Tibial nerve (tissue), 4 donors: ENCODE data around the gene AMPD1. TPM values are rescaled to one million over a fixed set of nuclear protein-coding genes. Genes with fewer than 3 reads are reported as not detected.

Experiments
- DNase-seq, 2 donors: peaks; one replicate each; pipeline ENCODE4 v3.0.0-alpha.2; 2019; ENCODE audit warnings: low spot score in 2 of 2
- H3K27ac ChIP-seq, 4 donors: fragments of 200-600 bp; sonication (generic) in 3 of 4; one replicate each; pipeline ENCODE4 v1.5.1; 2017 to 2019; ENCODE audit warnings: mild to moderate bottlenecking in 1 of 4
- H3K27me3 ChIP-seq, 2 donors: fragments of 200-600 bp; sonication (generic) in 1 of 2; one replicate each; pipeline versions ENCODE4 v1.5.1 to v1.6.0; 2017 to 2019
- H3K36me3 ChIP-seq, 3 donors: fragments of 200-600 bp; sonication (generic); one replicate each; pipeline ENCODE4 v1.5.1; 2018 to 2019
- H3K4me1 ChIP-seq, 4 donors: fragments of 200-600 bp; sonication (generic) in 3 of 4; one replicate each; pipeline ENCODE4 v1.5.1; 2017 to 2019
- H3K4me3 ChIP-seq, 4 donors: fragments of 200-600 bp; sonication (generic) in 3 of 4; one replicate each; pipeline ENCODE4 v1.5.1; 2017 to 2019; ENCODE audit warnings: mild to moderate bottlenecking in 1 of 4, moderate library complexity in 1 of 4
- H3K9me3 ChIP-seq, 4 donors: fragments of 200-600 bp; sonication (generic) in 3 of 4; one replicate each; pipeline ENCODE4 v1.5.1; 2017 to 2019
- CTCF ChIP-seq, 5 experiments: fragments of 200-600 bp in 3 of 5; fragments of 450-650 bp in 2 of 5; sonication (generic) in 3 of 5; IDR thresholded peaks; one replicate each; pipeline ENCODE4 v1.5.1; 2016 to 2019; ENCODE audit warnings: antibody characterized with exemption in 5 of 5, mild to moderate bottlenecking in 3 of 5, moderate library complexity in 2 of 5
- EP300 ChIP-seq, 2 donors: sonication (generic); formaldehyde crosslinking; IDR thresholded peaks; one replicate each; pipeline ENCODE4 v1.6.1; 2017; ENCODE audit warnings: antibody characterized with exemption in 2 of 2, mild to moderate bottlenecking in 1 of 2
- POLR2A ChIP-seq, 2 donors: fragments of 450-650 bp; IDR thresholded peaks; one replicate each; pipeline ENCODE4 v1.6.1; 2017; ENCODE audit warnings: antibody characterized with exemption in 2 of 2, mild to moderate bottlenecking in 2 of 2, moderate library complexity in 2 of 2
- WGBS, 2 donors: methylation state at CpG; one replicate each; pipeline ENCODE4 v1.1.5; 2018; 5-methylcytosine and 5-hydroxymethylcytosine counted together
- total RNA-seq, 4 donors: library from RNA; depleted of rRNA; stranded (reverse); fragments of >200 nt; gene quantifications; one replicate each; pipeline ENCODE4 v1.1.0, GENCODE V29; 2016

The AMPD1 gene
- total RNA-seq, 4 donors from 2014 or later, result not detected

GRCh38 chr1:114720492-114720891 lies 25.1 kb upstream of the AMPD1 start:
- 90 to 94% methylated on average over 4 of the region's 4 CpGs for WGBS, 2 donors
- Histone ChIP-seq H3K27ac (no peak overlapping the region), H3K36me3 (peaks cover 3 to 81% (median 34%) of the 10 kb centered on the region in 3 donors), H3K4me3 (no peak overlapping the region), H3K9me3 (no peaks in the 10 kb centered on the region), H3K4me1 (peaks cover 0 to 13% (median 8%) of the 10 kb centered on the region in 4 donors), H3K27me3 (no peaks in the 10 kb centered on the region)
- TF ChIP-seq CTCF (IDR thresholded peaks at IDR 0.05), result no peak
- no peak for TF ChIP-seq POLR2A (IDR thresholded peaks at IDR 0.05)
- no peak for TF ChIP-seq EP300 (IDR thresholded peaks at IDR 0.05)
- DNase-seq, result no peak

GRCh38 chr1:114719424-114719787 lies 24.1 kb upstream of the AMPD1 start:
- H3K4me1 ChIP-seq, result peaks cover 0 to 22% (median 14%) of the 10 kb centered on the region in 4 donors
- H3K27ac ChIP-seq, result no peak overlapping the region
- no peak overlapping the region for H3K4me3 ChIP-seq
- TF ChIP-seq POLR2A (IDR thresholded peaks at IDR 0.05) (no peak), CTCF (IDR thresholded peaks at IDR 0.05) (no peak), EP300 (IDR thresholded peaks at IDR 0.05) (no peak)
- no peak for DNase-seq
- H3K27me3 ChIP-seq, result no peaks in the 10 kb centered on the region
- peaks cover 3 to 70% (median 25%) of the 10 kb centered on the region in 3 donors for H3K36me3 ChIP-seq
- H3K9me3 ChIP-seq, result no peaks in the 10 kb centered on the region
- 88 to 90% methylated on average over 3 of the region's 3 CpGs for WGBS, 2 donors

- WGBS, 2 donors, result 89 to 94% methylated on average over 11 of the region's 11 CpGs
- Histone ChIP-seq H3K27me3 (no peaks in the 10 kb centered on the region), H3K36me3 (peaks cover 3 to 66% (median 25%) of the 10 kb centered on the region in 3 donors), H3K4me3 (no peak overlapping the region), H3K9me3 (no peaks in the 10 kb centered on the region), H3K4me1 (peaks cover 0 to 28% (median 14%) of the 10 kb centered on the region in 4 donors), H3K27ac (no peak overlapping the region)
- no peak for DNase-seq
- TF ChIP-seq POLR2A (IDR thresholded peaks at IDR 0.05), result no peak
- no peak for TF ChIP-seq CTCF (IDR thresholded peaks at IDR 0.05)
- no peak for TF ChIP-seq EP300 (IDR thresholded peaks at IDR 0.05)
Observed at GRCh38 chr1:114718661-114719423, 23.5 kb upstream of the AMPD1 start.

DNA sequence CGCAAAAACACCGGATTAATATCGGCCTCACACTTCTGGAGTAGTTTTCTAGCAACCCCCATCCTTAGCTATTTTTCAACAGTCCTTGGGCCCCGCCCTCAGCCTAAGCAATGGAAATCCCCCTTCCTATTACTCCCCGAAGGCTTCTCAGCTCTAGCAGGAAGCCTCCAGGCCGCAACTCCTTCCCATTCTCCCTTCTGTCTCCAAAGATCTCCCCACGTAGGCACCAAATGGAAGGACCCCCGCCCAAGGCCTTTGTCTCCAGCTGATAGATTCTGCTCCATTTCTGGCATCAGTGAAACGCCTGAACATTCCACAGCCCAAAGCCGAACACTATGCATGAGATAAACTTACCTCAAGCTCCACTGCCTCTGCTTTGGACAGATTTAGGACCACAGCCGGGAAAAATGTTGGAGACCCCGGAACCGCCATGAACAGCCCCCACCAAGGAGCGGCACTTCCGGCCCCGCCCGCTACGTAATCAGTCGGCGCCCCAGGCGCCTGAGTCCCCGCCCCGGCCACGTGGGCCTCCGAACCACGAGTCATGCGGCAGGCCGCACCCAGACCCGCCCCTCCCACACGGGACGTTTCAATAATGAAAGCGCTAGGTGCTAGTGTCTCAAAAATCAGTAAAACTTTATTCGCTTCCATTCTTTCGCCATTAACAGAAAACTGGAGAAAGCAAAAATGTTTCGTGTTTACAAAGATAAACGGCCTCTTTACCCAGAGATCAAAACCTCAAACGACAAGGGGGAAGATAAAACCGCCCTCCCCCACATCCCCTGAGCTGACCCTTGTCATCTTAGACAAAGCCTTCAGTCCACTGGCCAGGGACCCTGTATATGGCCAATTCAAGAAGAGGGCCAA lies 21.2 kb upstream of the AMPD1 start, which contains the start of gene NRAS:
Gene NRAS, minus strand, starts transcription at position 468 of the 867 bp plus-strand sequence. CDS start 611 bp downstream, outside the sequence.
- peak within 1 kb of the TSS; percentile 76 to 96 (median 84) for H3K4me3 ChIP-seq
- H3K9me3 ChIP-seq, result no peaks in the 10 kb centered on the region
- peak; percentile 95 for TF ChIP-seq EP300 (IDR thresholded peaks at IDR 0.05)
- TF ChIP-seq CTCF (IDR thresholded peaks at IDR 0.05), result peak in 2 of 5 experiments; percentile 22 to 35
- TF ChIP-seq POLR2A (IDR thresholded peaks at IDR 0.05), result peak; percentile 59 to 67
- peak within 1 kb of the TSS; percentile 92 to 94 (median 93) for H3K27ac ChIP-seq
- peaks cover 3 to 66% (median 23%) of the 10 kb centered on the region in 3 donors for H3K36me3 ChIP-seq
- peaks cover 0 to 39% (median 14%) of the 10 kb centered on the region in 4 donors for H3K4me1 ChIP-seq
- no peaks in the 10 kb centered on the region for H3K27me3 ChIP-seq
- 0 to 1% methylated on average over 38 of the region's 38 CpGs for WGBS, 2 donors
- peak; percentile 88 to 93 for DNase-seq
